Measurements from ENCODE around the gene PTOV1. TPM values are rescaled to one million over a fixed set of nuclear protein-coding genes. Genes with fewer than 3 reads are reported as not detected.
A peak's percentile ranks its signal among the peaks of the same experiment; 100 is the strongest.

Gene PTOV1
- total RNA-seq, 2 experiments from 2014 or later: 99.7 to 102 TPM

GRCh38 chr19:49838885-49839588 lies 11.9 kb upstream of the PTOV1 start:
- no peaks in the 10 kb centered on the region for H3K9me3 Mint-ChIP-seq
- H3K4me3 Mint-ChIP-seq: no peak overlapping the region
- DNase-seq (no peak), ATAC-seq (ENCODE audit: low read depth) (no peak)
- peaks cover 21% of the 10 kb centered on the region for H3K36me3 Mint-ChIP-seq
- POLR2A ChIA-PET: no interaction called here
- no peak overlapping the region for H3K27ac Mint-ChIP-seq
- H3K4me1 Mint-ChIP-seq: peaks cover 12% of the 10 kb centered on the region
- no peaks in the 10 kb centered on the region for H3K27me3 Mint-ChIP-seq

- POLR2A ChIA-PET: no interaction called here
- no peaks in the 10 kb centered on the region for H3K9me3 Mint-ChIP-seq
- peaks cover 12% of the 10 kb centered on the region for H3K4me1 Mint-ChIP-seq
- no peak overlapping the region for H3K27ac Mint-ChIP-seq
- no peaks in the 10 kb centered on the region for H3K27me3 Mint-ChIP-seq
- H3K36me3 Mint-ChIP-seq: peaks cover 21% of the 10 kb centered on the region
- ATAC-seq (ENCODE audit: low read depth): no peak
- no peak for DNase-seq
- H3K4me3 Mint-ChIP-seq: no peak overlapping the region
Measured at GRCh38 chr19:49839713-49840112, 11.2 kb upstream of the PTOV1 start.

DNA sequence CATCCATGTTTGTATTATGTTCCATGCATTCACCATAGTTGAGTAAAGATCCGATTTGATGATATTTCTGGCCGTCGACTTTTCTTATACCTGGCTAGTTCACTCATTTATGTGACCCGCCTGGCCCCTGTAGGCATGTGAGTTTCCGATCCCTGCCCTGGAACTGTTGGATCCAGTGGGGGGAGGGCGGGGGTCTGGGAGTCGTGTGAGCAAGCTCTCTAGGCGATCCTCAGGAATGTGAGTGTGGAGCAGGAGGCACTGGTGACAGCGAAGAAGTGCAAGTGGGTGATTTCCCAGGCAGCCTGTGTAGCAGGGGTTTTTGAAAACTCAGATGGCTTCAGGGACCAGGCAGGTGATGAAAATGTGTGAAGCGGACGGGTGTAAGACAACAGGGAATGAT lies 10.6 kb upstream of the PTOV1 start:
- peaks cover 10% of the 10 kb centered on the region for H3K4me1 Mint-ChIP-seq
- H3K27me3 Mint-ChIP-seq: no peaks in the 10 kb centered on the region
- POLR2A ChIA-PET: no interaction called here
- no peak for DNase-seq
- H3K9me3 Mint-ChIP-seq: no peaks in the 10 kb centered on the region
- H3K4me3 Mint-ChIP-seq: no peak overlapping the region
- peaks cover 19% of the 10 kb centered on the region for H3K36me3 Mint-ChIP-seq
- no peak for ATAC-seq (ENCODE audit: low read depth)
- no peak overlapping the region for H3K27ac Mint-ChIP-seq

DNA sequence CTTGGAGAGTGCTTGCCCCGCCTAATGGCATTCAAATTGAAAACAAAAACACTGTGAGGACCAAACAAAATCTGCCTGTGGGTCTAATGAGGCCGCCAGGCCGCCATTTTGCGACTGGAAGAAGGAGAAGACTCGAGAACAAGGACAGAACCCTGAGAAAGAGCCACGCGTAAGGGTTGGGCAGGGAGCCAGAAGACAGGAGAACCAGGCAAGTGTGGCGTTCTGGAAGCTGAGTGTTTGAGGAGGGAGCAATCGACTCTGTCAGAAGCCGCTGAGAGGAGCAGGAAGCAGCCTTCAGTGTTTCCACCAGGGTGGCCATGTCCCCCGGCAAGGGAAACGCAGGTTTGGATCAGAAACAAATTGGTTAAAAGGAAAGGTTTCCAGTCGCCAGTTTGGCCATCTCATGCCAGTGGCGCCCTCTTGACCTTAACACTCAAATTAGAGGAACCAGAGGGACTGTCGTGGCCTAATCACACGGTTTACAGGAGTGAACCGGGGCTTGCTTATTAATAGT lies 10.2 kb upstream of the PTOV1 start:
- no peak overlapping the region for H3K27ac Mint-ChIP-seq
- H3K27me3 Mint-ChIP-seq: no peaks in the 10 kb centered on the region
- H3K4me3 Mint-ChIP-seq: no peak overlapping the region
- DNase-seq (no peak), ATAC-seq (ENCODE audit: low read depth) (no peak)
- H3K4me1 Mint-ChIP-seq: peaks cover 10% of the 10 kb centered on the region
- peaks cover 19% of the 10 kb centered on the region for H3K36me3 Mint-ChIP-seq
- H3K9me3 Mint-ChIP-seq: no peaks in the 10 kb centered on the region
- POLR2A ChIA-PET: no interaction called here

DNA sequence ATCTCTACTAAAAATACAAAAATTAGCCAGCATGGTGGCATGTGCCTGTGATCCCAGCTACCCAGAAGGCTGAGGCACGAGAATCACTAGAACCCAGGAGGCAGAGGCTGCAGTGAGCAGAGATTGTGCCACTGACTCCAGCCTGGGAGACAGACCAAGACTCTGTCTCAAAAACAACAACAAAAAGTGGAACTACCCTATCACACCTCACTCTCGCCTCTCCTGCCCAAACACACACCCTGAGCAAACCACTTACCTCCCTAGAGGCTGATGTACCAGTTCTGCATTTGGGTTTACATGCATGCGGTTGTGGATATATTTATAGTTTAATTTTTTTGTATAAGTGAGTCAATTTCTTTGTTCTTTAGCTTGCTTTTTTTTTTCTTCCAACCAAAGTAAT lies 7.7 kb upstream of the PTOV1 start:
- Mint-ChIP-seq H3K36me3 (peaks cover 14% of the 10 kb centered on the region), H3K27ac (no peak overlapping the region), H3K4me1 (peaks cover 8% of the 10 kb centered on the region), H3K4me3 (no peak overlapping the region), H3K27me3 (peaks cover 2% of the 10 kb centered on the region), H3K9me3 (no peaks in the 10 kb centered on the region)
- POLR2A ChIA-PET: no interaction called here
- ATAC-seq (ENCODE audit: low read depth): no peak
- no peak for DNase-seq

GRCh38 chr19:49844138-49845095 lies 6.5 kb upstream of the PTOV1 start:
- Mint-ChIP-seq H3K9me3 (peaks cover 1% of the 10 kb centered on the region), H3K4me1 (peaks cover 16% of the 10 kb centered on the region), H3K36me3 (peaks cover 8% of the 10 kb centered on the region), H3K27me3 (peaks cover 2% of the 10 kb centered on the region), H3K27ac (no peak overlapping the region), H3K4me3 (no peak overlapping the region)
- ATAC-seq (ENCODE audit: low read depth) (no peak), DNase-seq (no peak)
- POLR2A ChIA-PET: no interaction called here

- Mint-ChIP-seq H3K9me3 (peaks cover 1% of the 10 kb centered on the region), H3K27ac (no peak overlapping the region), H3K27me3 (peaks cover 2% of the 10 kb centered on the region), H3K4me3 (no peak overlapping the region), H3K36me3 (peaks cover 8% of the 10 kb centered on the region), H3K4me1 (peaks cover 22% of the 10 kb centered on the region)
- POLR2A ChIA-PET: no interaction called here
- DNase-seq: no peak
- no peak for ATAC-seq (ENCODE audit: low read depth)
Measured at GRCh38 chr19:49845414-49845813, 5.5 kb upstream of the PTOV1 start.

- POLR2A ChIA-PET: no interaction called here
- no peak for ATAC-seq (ENCODE audit: low read depth)
- peaks cover 22% of the 10 kb centered on the region for H3K4me1 Mint-ChIP-seq
- no peak overlapping the region for H3K27ac Mint-ChIP-seq
- DNase-seq: no peak
- peaks cover 2% of the 10 kb centered on the region for H3K27me3 Mint-ChIP-seq
- H3K9me3 Mint-ChIP-seq: peaks cover 1% of the 10 kb centered on the region
- H3K36me3 Mint-ChIP-seq: peaks cover 4% of the 10 kb centered on the region
- H3K4me3 Mint-ChIP-seq: no peak overlapping the region
Measured at GRCh38 chr19:49846408-49846807, 4.6 kb upstream of the PTOV1 start.

GRCh38 chr19:49847731-49848696 lies 2.9 kb upstream of the PTOV1 start:
- no peak for DNase-seq
- Mint-ChIP-seq H3K36me3 (peaks cover 4% of the 10 kb centered on the region), H3K9me3 (peaks cover 1% of the 10 kb centered on the region), H3K4me3 (peak overlapping the region; percentile 48), H3K4me1 (peaks cover 31% of the 10 kb centered on the region), H3K27me3 (peaks cover 2% of the 10 kb centered on the region), H3K27ac (peak overlapping the region; percentile 75)
- POLR2A ChIA-PET: interaction anchor here (1.0 to 4.3 kb wide), 9 partner anchors 10 to 81 kb away, joined by 3 to 23 read pairs (median 4); partner anchors contain the start of genes AKT1S1, AP2A1, FUZ and MED25
- ATAC-seq (ENCODE audit: low read depth): no peak

GRCh38 chr19:49848938-49849337 lies 2.0 kb upstream of the PTOV1 start:
- H3K27me3 Mint-ChIP-seq: peaks cover 2% of the 10 kb centered on the region
- H3K27ac Mint-ChIP-seq: peak overlapping the region; percentile 75
- peaks cover 31% of the 10 kb centered on the region for H3K4me1 Mint-ChIP-seq
- H3K36me3 Mint-ChIP-seq: peaks cover 4% of the 10 kb centered on the region
- H3K9me3 Mint-ChIP-seq: peaks cover 1% of the 10 kb centered on the region
- DNase-seq (no peak), ATAC-seq (ENCODE audit: low read depth) (no peak)
- H3K4me3 Mint-ChIP-seq: peak overlapping the region; percentile 72
- POLR2A ChIA-PET: interaction anchor here (1.1 to 4.3 kb wide), 8 partner anchors 9 to 41 kb away, joined by 3 to 23 read pairs (median 5); partner anchors contain the start of genes AKT1S1, FUZ, MED25 and PNKP

DNA sequence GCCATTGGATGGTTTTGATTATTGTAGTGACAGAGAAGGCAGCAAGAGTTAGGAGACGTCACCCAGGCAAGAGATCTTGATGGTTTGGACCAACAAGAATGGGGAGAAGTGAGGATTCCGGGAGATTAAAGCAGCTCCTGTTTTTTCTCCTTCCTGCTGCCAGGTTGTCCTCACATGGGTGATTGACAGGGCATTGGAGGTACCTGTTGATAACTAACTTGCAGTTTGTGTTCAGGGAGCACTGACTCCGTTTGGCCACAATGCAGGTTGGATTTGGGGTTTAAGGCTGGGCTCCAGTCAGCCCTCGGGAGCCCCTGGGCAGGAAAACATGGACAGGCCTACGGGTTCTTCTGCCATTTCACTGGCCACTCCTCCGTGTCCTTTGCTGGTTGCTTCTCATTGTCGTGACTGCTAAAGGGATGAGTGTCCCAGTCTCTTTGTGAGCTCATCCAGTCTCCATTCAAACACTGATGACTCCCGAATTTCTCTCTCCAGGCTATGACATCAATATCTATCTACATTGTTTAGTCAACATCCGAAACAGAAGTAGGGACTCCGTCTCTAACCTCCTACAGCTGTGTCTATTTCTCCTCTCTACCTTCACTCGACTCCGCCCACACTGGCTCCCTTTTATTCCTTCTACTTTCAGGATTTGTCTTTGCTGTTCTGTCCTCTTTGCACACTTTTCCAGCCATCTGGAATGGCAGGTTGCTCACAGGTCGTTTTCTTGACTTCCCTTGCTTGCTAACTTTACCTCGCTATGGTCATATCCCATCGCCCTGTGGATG lies 1.3 kb upstream of the PTOV1 start:
- H3K27me3 Mint-ChIP-seq: peaks cover 2% of the 10 kb centered on the region
- H3K9me3 Mint-ChIP-seq: peaks cover 1% of the 10 kb centered on the region
- DNase-seq (peak; percentile 23), ATAC-seq (ENCODE audit: low read depth) (no peak)
- H3K4me3 Mint-ChIP-seq: peak overlapping the region; percentile 87
- H3K4me1 Mint-ChIP-seq: peaks cover 31% of the 10 kb centered on the region
- H3K36me3 Mint-ChIP-seq: peaks cover 4% of the 10 kb centered on the region
- peak overlapping the region; percentile 75 for H3K27ac Mint-ChIP-seq
- POLR2A ChIA-PET: interaction anchor here (0.8 to 4.3 kb wide), 13 partner anchors 8 to 173 kb away, joined by 3 to 23 read pairs (median 6); partner anchors contain the start of genes AP2A1, FUZ, MED25 and PNKP

DNA sequence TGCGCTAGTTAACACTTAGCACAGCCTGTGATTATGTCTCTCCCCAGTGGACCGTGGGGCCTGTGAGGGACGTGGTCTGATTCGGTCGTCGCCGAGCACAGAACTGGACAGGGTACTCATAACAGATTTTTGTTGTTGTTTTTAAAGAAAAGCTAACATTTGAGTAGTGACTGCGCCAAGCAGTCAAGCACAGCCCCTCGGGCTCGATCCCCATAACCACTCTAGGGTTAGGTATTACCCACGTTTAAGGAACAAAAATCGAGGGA lies 805 bp upstream of the PTOV1 start:
- H3K36me3 Mint-ChIP-seq: peaks cover 4% of the 10 kb centered on the region

More for the DNA sequence above, 805 bp upstream of the PTOV1 start:
- Mint-ChIP-seq H3K27me3 (peaks cover 2% of the 10 kb centered on the region), H3K27ac (peak overlapping the region; percentile 94), H3K4me1 (peaks cover 31% of the 10 kb centered on the region), H3K9me3 (peaks cover 1% of the 10 kb centered on the region), H3K4me3 (peak overlapping the region; percentile 87)
- DNase-seq (no peak), ATAC-seq (ENCODE audit: low read depth) (peak; percentile 2)
- POLR2A ChIA-PET: interaction anchor here (0.8 to 4.3 kb wide), 14 partner anchors 13 to 354 kb away, joined by 3 to 23 read pairs (median 4); partner anchors contain the start of genes AKT1S1, AP2A1, FUZ and MED25
